Thyroid gland (tissue), 4 donors: ENCODE results near the gene ARHGEF40.

Experiments
- POLR2A ChIP-seq, 2 donors: fragments of 450-650 bp; IDR thresholded peaks; one replicate each; pipeline ENCODE4 v1.6.1; 2017; ENCODE audit warnings: antibody characterized with exemption in 2 of 2, mild to moderate bottlenecking in 2 of 2, moderate library complexity in 1 of 2
- TF ChIP-seq, protein P1 (sequence below), 6 experiments: fragments of 200-600 bp in 3 of 6; fragments of 450-650 bp in 3 of 6; sonication (generic) in 3 of 6; IDR thresholded peaks; one replicate each; pipeline ENCODE4 v1.5.1; 2016 to 2019; ENCODE audit warnings: antibody characterized with exemption in 6 of 6, mild to moderate bottlenecking in 2 of 6, inconsistent platforms in 1 of 6, moderate library complexity in 1 of 6

DNA sequence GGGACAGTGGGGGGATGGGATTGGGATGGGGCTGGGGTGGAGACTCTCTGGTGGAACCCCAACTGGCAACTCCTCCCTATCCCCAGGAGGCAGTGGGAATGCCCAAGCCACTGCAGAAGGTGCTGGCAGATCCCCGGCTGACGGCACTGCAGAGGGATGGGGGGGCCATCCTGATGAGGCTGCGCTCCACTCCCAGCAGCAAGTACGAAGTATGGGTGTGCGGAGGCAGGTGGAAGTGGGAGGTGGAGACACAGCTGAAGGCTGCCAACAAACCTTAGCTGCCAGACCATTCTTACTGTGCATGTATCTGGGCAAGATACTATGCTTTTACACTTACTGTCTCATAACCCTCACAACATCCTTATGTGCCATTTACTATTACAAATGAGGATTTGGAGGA lies 8.2 kb downstream of the ARHGEF40 start:
- TF ChIP-seq, protein P1, sequence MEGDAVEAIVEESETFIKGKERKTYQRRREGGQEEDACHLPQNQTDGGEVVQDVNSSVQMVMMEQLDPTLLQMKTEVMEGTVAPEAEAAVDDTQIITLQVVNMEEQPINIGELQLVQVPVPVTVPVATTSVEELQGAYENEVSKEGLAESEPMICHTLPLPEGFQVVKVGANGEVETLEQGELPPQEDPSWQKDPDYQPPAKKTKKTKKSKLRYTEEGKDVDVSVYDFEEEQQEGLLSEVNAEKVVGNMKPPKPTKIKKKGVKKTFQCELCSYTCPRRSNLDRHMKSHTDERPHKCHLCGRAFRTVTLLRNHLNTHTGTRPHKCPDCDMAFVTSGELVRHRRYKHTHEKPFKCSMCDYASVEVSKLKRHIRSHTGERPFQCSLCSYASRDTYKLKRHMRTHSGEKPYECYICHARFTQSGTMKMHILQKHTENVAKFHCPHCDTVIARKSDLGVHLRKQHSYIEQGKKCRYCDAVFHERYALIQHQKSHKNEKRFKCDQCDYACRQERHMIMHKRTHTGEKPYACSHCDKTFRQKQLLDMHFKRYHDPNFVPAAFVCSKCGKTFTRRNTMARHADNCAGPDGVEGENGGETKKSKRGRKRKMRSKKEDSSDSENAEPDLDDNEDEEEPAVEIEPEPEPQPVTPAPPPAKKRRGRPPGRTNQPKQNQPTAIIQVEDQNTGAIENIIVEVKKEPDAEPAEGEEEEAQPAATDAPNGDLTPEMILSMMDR (IDR thresholded peaks at IDR 0.05): no peak
- TF ChIP-seq POLR2A (IDR thresholded peaks at IDR 0.05): no peak
